HepG2 (cell line): ENCODE measurements around the gene PRRT1. TPM values are rescaled to one million over a fixed set of nuclear protein-coding genes. Genes with fewer than 3 reads are reported as not detected.

Experiments used
- ATAC-seq: fragments of 200-7000 bp; cut with Tn5 transposase; 3 replicates; pipeline ENCODE4 v1.9.1; 2020; ENCODE audit warnings: mild to moderate bottlenecking, moderate library complexity
- BruUV-seq: library from RNA; stranded (reverse); fragments of 400-500 nt; replicated peaks from 2 replicates; lab custom pipeline; 2021; lab: Mats Ljungman, UMichigan
- CTCF ChIA-PET: fragments of 300-600 bp; formaldehyde crosslinking; extraction: SDS; loops from one replicate; lab custom pipeline; 2021; ENCODE audit warnings: low total read pairs, inconsistent platforms, low intra/inter-chr PET ratio; lab: Yijun Ruan, JAX
- POLR2A ChIA-PET: fragments of 350-600 bp; sonication (Branson Sonifier 250); formaldehyde crosslinking; loops from one replicate; lab custom pipeline; 2020; ENCODE audit warnings: antibody characterized with exemption, inconsistent platforms; lab: Yijun Ruan, JAX
- DNase-seq: peaks from one replicate; pipeline ENCODE4 v3.0.0-alpha.2; 2015; ENCODE audit warnings: low spot score
- FAIRE-seq: peaks from 3 replicates; lab custom pipeline; 2011; peaks lifted over from hg19 to GRCh38; lab: Jason Lieb, UNC
- H2AFZ ChIP-seq: one replicate; pipeline ENCODE4 v1.6.1; 2011; ENCODE audit warnings: low read length, inconsistent platforms
- H3K27ac ChIP-seq: fragments of 300-600 bp; 3 replicates; pipeline ENCODE4 v1.8.0; 2011; ENCODE audit warnings: mixed run types, mild to moderate bottlenecking, mixed read lengths, low read length, inconsistent platforms; ENCODE audit not compliant: insufficient read depth; ENCODE audit errors: extremely low read length
- H3K27me3 ChIP-seq, 2 experiments: fragments of 200-600 bp in 1 of 2; 2 replicates in 1 of 2; 3 replicates in 1 of 2; pipeline versions ENCODE4 v1.6.0 to v1.8.0; 2011; ENCODE audit warnings: low read length in 2 of 2, mild to moderate bottlenecking in 2 of 2, moderate library complexity in 2 of 2, inconsistent platforms in 1 of 2; ENCODE audit not compliant: insufficient read depth in 2 of 2, control insufficient read depth in 1 of 2
- H3K36me3 ChIP-seq, 2 experiments: fragments of 200-600 bp in 1 of 2; replicated peaks in 1 of 2; 2 replicates in 1 of 2; 3 replicates in 1 of 2; pipeline versions ENCODE4 v1.5.1 to v1.8.0; 2011; ENCODE audit warnings: low read length in 2 of 2, inconsistent platforms in 1 of 2; ENCODE audit not compliant: insufficient read depth in 2 of 2, control insufficient read depth in 1 of 2
- H3K4me1 ChIP-seq: 2 replicates; pipeline ENCODE4 v1.5.1; 2012; ENCODE audit warnings: low read length, inconsistent platforms; ENCODE audit not compliant: insufficient read depth
- H3K4me2 ChIP-seq: 2 replicates; pipeline ENCODE4 v1.6.0; 2011; ENCODE audit warnings: low read depth, low read length, inconsistent platforms
- H3K4me3 ChIP-seq, 3 experiments: fragments of 200-600 bp in 1 of 3; sonication (generic), shearing (Covaris generic) in 1 of 3; replicated peaks in 1 of 3; 2 replicates each; pipeline ENCODE4 v1.5.1; 2011 to 2016; ENCODE audit warnings: low read length in 3 of 3, inconsistent platforms in 2 of 3, low read depth in 2 of 3, mild to moderate bottlenecking in 2 of 3, control low read depth in 1 of 3, mixed read lengths in 1 of 3; ENCODE audit not compliant: insufficient read depth in 1 of 3
- H3K79me2 ChIP-seq: one replicate; pipeline ENCODE4 v1.6.1; 2011; ENCODE audit warnings: low read length, inconsistent platforms; ENCODE audit not compliant: insufficient read depth
- H3K9ac ChIP-seq: 2 replicates; pipeline ENCODE4 v1.6.0; 2011; ENCODE audit warnings: mild to moderate bottlenecking, low read depth, low read length, inconsistent platforms; ENCODE audit not compliant: insufficient read depth
- H3K9me3 ChIP-seq: 2 replicates; pipeline ENCODE4 v1.5.1; 2012; ENCODE audit warnings: mild to moderate bottlenecking, low read length
- H4K20me1 ChIP-seq: 2 replicates; pipeline ENCODE4 v1.6.0; 2011; ENCODE audit warnings: inconsistent platforms, mild to moderate bottlenecking, low read length, moderate library complexity; ENCODE audit not compliant: insufficient read depth
- CENPT ChIP-seq: sonication (generic); formaldehyde crosslinking; IDR thresholded peaks from 2 replicates; pipeline ENCODE4 v1.8.0; 2022; ENCODE audit warnings: low read depth, mild to moderate bottlenecking, moderate library complexity, missing genetic modification reagents
- E2F1 ChIP-seq: sonication (generic); formaldehyde crosslinking; IDR thresholded peaks from 2 replicates; pipeline ENCODE4 v1.5.0; 2020; ENCODE audit warnings: missing genetic modification reagents
- FOXP4 ChIP-seq: sonication (generic); formaldehyde crosslinking; IDR thresholded peaks from 2 replicates; pipeline ENCODE4 v1.4.0; 2020; ENCODE audit warnings: missing genetic modification reagents
- GATAD1 ChIP-seq: IDR thresholded peaks from 2 replicates; pipeline ENCODE4 v1.6.1; 2016; ENCODE audit warnings: missing genetic modification reagents, missing compliant biosample characterization
- LBX2 ChIP-seq: sonication (generic); formaldehyde crosslinking; IDR thresholded peaks from 2 replicates; pipeline ENCODE4 v1.5.0; 2020; ENCODE audit warnings: missing genetic modification reagents, mild to moderate bottlenecking, borderline replicate concordance
- MED13 ChIP-seq: sonication (generic); formaldehyde crosslinking; IDR thresholded peaks from 2 replicates; pipeline ENCODE4 v1.5.0; 2020; ENCODE audit warnings: missing genetic modification reagents
- MTA3 ChIP-seq: sonication (generic); formaldehyde crosslinking; IDR thresholded peaks from 2 replicates; pipeline ENCODE4 v1.4.0; 2020; ENCODE audit warnings: missing genetic modification reagents
- NCOR1 ChIP-seq: fragments of 200-600 bp; sonication (generic); IDR thresholded peaks from 2 replicates; pipeline ENCODE4 v1.7.0; 2017; ENCODE audit warnings: antibody characterized with exemption, low read length, borderline replicate concordance
- PHF5A ChIP-seq: IDR thresholded peaks from one replicate; pipeline ENCODE4 v1.6.1; 2018; ENCODE audit warnings: low read depth, missing genetic modification reagents; ENCODE audit not compliant: unreplicated experiment
- POLR2A ChIP-seq, 2 experiments: IDR thresholded peaks; 2 replicates each; pipeline ENCODE4 v1.6.1; 2011; ENCODE audit warnings: low read depth in 2 of 2, low read length in 2 of 2, mild to moderate bottlenecking in 1 of 2, moderate library complexity in 1 of 2; ENCODE audit not compliant: insufficient read depth in 1 of 2
- PPARG ChIP-seq: conservative IDR thresholded peaks from 2 replicates; pipeline ENCODE4 v1.6.1; 2016; ENCODE audit warnings: missing biosample characterization, missing genetic modification reagents
- SNAPC2 ChIP-seq: sonication (generic); formaldehyde crosslinking; IDR thresholded peaks from 2 replicates; pipeline ENCODE4 v1.8.1; 2022; ENCODE audit warnings: mild to moderate bottlenecking, missing genetic modification reagents
- SP5 ChIP-seq: IDR thresholded peaks from 2 replicates; pipeline ENCODE4 v1.6.1; 2016; ENCODE audit warnings: low read depth, borderline replicate concordance
- U2AF1 ChIP-seq: fragments of 200-400 bp; formaldehyde crosslinking; optimal IDR thresholded peaks from 2 replicates; pipeline ENCODE3; 2017; ENCODE audit warnings: mild to moderate bottlenecking, low read depth, low read length
- ZNF496 ChIP-seq: sonication (generic); formaldehyde crosslinking; IDR thresholded peaks from 2 replicates; pipeline ENCODE4 v1.8.1; 2023; ENCODE audit warnings: mild to moderate bottlenecking, moderate library complexity, missing genetic modification reagents; ENCODE audit not compliant: insufficient replicate concordance
- WGBS: methylation state at CpG from one replicate; pipeline ENCODE4 v1.1.6; 2017; ENCODE audit warnings: low lambda C conversion rate; 5-methylcytosine and 5-hydroxymethylcytosine counted together
- in situ Hi-C: cut with HindIII; loops from 2 replicates; pipeline ENCODE4 v1.10.0; 2017; ENCODE audit warnings: low pct_unique_long_range_greater_than_20kb; ENCODE audit not compliant: extremely low pct_ligation_motif_present
- intact Hi-C: fragments of 100-400 bp; cut with micrococcal nuclease; formaldehyde crosslinking; loops from one replicate; pipeline ENCODE4 v1.10.0; 2022; ENCODE audit not compliant: unreplicated experiment
- polyA plus RNA-seq, 8 experiments: library from polyadenylated mRNA; depleted of rRNA in 3 of 8; stranded (reverse) in 7 of 8; unstranded in 1 of 8; fragments of >200 nt; fragmentation: Illumina TruSeq in 4 of 8; extraction: Trizol in 4 of 8; gene quantifications; 2 replicates each; pipeline versions ENCODE4 v1.2.1 to v1.2.3, GENCODE V29; 2011 to 2016; ENCODE audit warnings: low read depth in 4 of 8, missing spikeins in 1 of 8, mixed read lengths in 1 of 8; ENCODE audit not compliant: insufficient read depth in 1 of 8
- total RNA-seq, 5 experiments: library from RNA; depleted of rRNA; stranded (reverse); fragments of >200 nt; fragmentation: Illumina TruSeq; extraction: Trizol; gene quantifications; 2 replicates each; pipeline ENCODE4 v1.2.3, GENCODE V29; 2016; ENCODE audit warnings: low read depth in 1 of 5
- TF ChIP-seq, protein P1 (sequence below): sonication (generic); formaldehyde crosslinking; IDR thresholded peaks from 2 replicates; pipeline ENCODE4 v1.8.1; 2023; ENCODE audit warnings: mild to moderate bottlenecking, missing genetic modification reagents, borderline replicate concordance
- TF ChIP-seq, protein P2 (sequence below): sonication (generic); formaldehyde crosslinking; conservative IDR thresholded peaks from 2 replicates; pipeline ENCODE4 v1.8.0; 2022; ENCODE audit warnings: low read depth, missing genetic modification reagents

PRRT1 gene
- total and polyA plus RNA-seq, 2 of the 13 experiments (the other 11 are each of a cell fraction or from before 2014, with no cell fraction given), result 0.64 to 1.4 TPM

DNA sequence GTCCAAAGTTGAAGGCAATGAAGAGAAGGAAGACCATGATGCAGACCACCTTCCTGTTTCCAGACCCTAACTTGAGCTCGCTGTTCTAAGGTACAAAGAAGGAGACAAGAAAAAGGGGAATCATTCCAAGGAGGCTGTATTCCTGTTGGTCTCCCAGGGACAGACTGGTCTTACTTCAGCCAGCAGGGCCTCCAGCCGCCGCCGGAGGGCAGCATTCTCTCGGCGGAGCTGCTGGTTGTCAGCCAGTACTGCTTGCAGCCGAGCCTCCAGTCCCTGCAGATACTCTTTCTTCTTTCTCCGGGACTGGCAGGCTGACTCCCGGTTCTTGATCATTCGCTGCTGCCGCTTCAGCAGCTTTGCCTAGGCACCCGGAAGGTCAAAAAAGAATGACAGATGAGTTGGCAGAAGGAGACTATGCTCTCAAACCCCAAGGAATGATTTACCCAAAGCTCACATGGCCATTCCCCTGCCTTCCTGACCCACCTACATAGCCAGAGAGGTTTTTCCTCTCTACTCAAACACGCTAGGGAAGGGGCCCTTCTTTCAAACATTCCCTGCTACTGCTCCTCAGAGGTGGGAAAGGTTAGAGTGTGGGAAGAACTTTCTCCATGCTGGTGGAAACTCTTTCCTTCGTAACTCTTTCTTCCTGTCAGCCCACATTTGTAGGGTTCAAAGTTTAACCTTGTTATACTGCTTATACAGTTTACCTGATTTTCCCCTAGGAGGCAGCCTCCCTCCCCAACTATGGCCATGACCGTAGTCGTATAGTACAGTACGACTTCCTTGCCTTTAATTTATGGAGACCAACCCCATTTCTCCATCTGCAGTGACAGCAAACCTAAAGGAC is 32.7 kb downstream of the PRRT1 start:
- no TSS peak for BruUV-seq
- in situ Hi-C loops, result loop anchor here (5.0 kb wide), 1 partner anchor 33 kb away; the partner anchor contains the start of genes PPT2 and PRRT1
- FAIRE-seq (peak; percentile 92), DNase-seq (peak; percentile 84), ATAC-seq (peak; percentile 93)
- no peaks in the 10 kb centered on the region for H4K20me1 ChIP-seq
- H3K4me3 ChIP-seq, result peak overlapping the region; percentile 45 to 59 (median 56); a peak in 5 of 6 replicates
- H3K9ac ChIP-seq, result peak overlapping the region; percentile 67
- ChIA-PET CTCF (interaction anchor here (1.2 to 3.2 kb wide), 7 partner anchors 35 to 136 kb away, joined by 3 to 97 read pairs (median 6); partner anchors contain the start of genes PPT2 and RNF5), POLR2A (interaction anchor here (0.6 to 2.8 kb wide), 9 partner anchors 9 to 76 kb away, joined by 3 to 34 read pairs (median 4); partner anchors contain the start of genes AGPAT1, ATF6B, FKBPL and RNF5)
- H3K4me2 ChIP-seq, result peak overlapping the region; percentile 95
- peaks cover 17 to 58% of the 10 kb centered on the region in 2 experiments for H3K36me3 ChIP-seq
- peak overlapping the region; percentile 68 for H2AFZ ChIP-seq
- no peaks in the 10 kb centered on the region for H3K9me3 ChIP-seq
- no peaks in the 10 kb centered on the region for H3K79me2 ChIP-seq
- 7% methylated on average over 17 of the region's 17 CpGs for WGBS
- no peaks in the 10 kb centered on the region for H3K27me3 ChIP-seq
- H3K4me1 ChIP-seq, result peaks cover 24% of the 10 kb centered on the region
- H3K27ac ChIP-seq, result peak overlapping the region; percentile 87
- intact Hi-C loops, result loop anchor here (1.0 to 5.0 kb wide), 4 partner anchors 32 to 78 kb away; partner anchors contain the start of genes AGPAT1 and PPT2
- peak; percentile 88 for TF ChIP-seq NCOR1
- peak; percentile 29; the same call in 1 of the 2 replicates for TF ChIP-seq SP5 (CRISPR knock-in tag)
- peak; percentile 46 for TF ChIP-seq GATAD1 (CRISPR knock-in tag)
- TF ChIP-seq, protein P1, sequence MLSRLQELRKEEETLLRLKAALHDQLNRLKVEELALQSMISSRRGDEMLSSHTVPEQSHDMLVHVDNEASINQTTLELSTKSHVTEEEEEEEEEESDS, result no peak
- 0 out of 2 replicates have a peak, but pooled peaks have one; percentile 38 for TF ChIP-seq SNAPC2
- no peak for TF ChIP-seq CENPT (CRISPR knock-in tag)
- TF ChIP-seq LBX2 (CRISPR knock-in tag), result no peak
- no peak for TF ChIP-seq MTA3 (CRISPR knock-in tag)
- TF ChIP-seq MED13 (CRISPR knock-in tag), result peak; percentile 72; the same call in 1 of the 2 replicates
- peak in 1 of 2 experiments; percentile 63; a peak in 3 of 4 replicates for TF ChIP-seq POLR2A (IDR thresholded peaks at IDR 0.05; ENCODE audit: insufficient read depth in 1 of 2, low read depth in 2 of 2, low read length in 2 of 2)
- TF ChIP-seq, protein P2, sequence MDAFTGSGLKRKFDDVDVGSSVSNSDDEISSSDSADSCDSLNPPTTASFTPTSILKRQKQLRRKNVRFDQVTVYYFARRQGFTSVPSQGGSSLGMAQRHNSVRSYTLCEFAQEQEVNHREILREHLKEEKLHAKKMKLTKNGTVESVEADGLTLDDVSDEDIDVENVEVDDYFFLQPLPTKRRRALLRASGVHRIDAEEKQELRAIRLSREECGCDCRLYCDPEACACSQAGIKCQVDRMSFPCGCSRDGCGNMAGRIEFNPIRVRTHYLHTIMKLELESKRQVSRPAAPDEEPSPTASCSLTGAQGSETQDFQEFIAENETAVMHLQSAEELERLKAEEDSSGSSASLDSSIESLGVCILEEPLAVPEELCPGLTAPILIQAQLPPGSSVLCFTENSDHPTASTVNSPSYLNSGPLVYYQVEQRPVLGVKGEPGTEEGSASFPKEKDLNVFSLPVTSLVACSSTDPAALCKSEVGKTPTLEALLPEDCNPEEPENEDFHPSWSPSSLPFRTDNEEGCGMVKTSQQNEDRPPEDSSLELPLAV (CRISPR knock-in tag), result no peak
- TF ChIP-seq FOXP4 (CRISPR knock-in tag), result peak; percentile 54; the same call in 1 of the 2 replicates
- no peak for TF ChIP-seq ZNF496 (CRISPR knock-in tag)
- TF ChIP-seq U2AF1, result peak; percentile 24
- TF ChIP-seq E2F1 (CRISPR knock-in tag), result peak; percentile 60; the same call in 1 of the 2 replicates
- no peak for TF ChIP-seq PHF5A (CRISPR knock-in tag)
- peak; percentile 44; the same call in 1 of the 2 replicates for TF ChIP-seq PPARG (CRISPR knock-in tag)
